GM12864 (cell line): ENCODE results near the gene AMOTL1.

Source experiments
- DNase-seq: peaks from one replicate; pipeline ENCODE4 v3.0.0-alpha.2; 2011; ENCODE audit warnings: low read depth
- H3K4me3 ChIP-seq: 2 replicates; pipeline ENCODE4 v1.5.1; 2011; ENCODE audit warnings: mild to moderate bottlenecking, low read depth, low read length, control low read depth
- CTCF ChIP-seq: IDR thresholded peaks from 2 replicates; pipeline ENCODE4 v1.5.1; 2011; ENCODE audit warnings: low read depth, mild to moderate bottlenecking, moderate library complexity, low read length, control low read depth, inconsistent platforms; ENCODE audit errors: missing control alignments

Gene AMOTL1

DNA sequence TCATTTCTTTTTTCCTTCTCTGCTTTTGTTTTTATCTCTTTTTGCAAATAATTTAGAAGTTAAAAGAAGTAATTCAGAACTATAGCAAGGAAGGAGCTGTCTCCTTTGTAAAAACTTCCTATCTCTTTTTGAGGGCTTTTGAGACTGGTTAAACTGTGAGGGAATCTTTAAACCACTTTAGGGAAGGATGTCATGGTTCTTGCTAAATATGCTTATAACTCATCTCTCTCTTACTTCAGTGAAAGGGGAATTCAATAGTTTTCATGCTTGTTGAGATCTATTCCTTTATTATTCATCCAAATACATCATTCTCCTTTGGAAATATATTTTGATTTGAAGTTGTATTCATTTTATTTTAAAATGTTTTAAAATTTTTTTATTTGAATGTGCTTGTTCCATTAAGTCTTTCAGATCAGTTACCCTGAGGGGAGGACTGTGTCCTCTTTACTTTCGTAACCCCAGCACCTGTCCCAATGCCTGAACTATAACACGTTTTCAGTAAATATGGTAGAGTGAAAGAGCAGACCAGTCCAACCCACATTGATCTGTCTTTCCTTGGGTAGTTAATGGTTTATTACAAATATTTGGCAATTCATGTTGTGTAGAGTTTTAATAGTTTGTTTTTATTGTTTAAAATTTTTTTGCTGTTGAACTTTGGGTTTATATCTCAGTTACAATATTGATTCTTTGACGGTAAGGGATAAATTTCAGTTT, 27.5 kb downstream of the AMOTL1 start:
- DNase-seq = no peak
- TF ChIP-seq CTCF = no peak
- H3K4me3 ChIP-seq = no peak overlapping the region

GRCh38 chr11:94796190-94796580, 28.0 kb downstream of the AMOTL1 start:
- DNase-seq = no peak
- H3K4me3 ChIP-seq = no peak overlapping the region

DNA sequence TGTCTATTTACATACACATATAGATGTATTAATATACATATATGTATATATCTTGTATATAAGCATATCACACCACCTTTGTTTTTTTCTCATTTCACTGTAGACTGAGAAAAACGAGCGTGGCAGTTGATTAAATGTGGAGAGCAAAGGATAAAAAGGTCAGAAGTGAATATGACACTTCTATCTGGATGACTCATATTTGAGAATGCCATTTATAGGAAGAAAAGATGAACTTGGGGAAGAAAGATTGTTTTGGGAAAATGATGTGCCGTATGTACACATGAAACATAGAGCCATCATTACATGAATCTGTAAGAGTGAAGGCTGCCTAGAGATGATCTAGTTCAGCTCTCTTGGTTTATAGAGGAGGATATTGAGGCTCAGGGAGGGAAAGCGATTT, 28.7 kb downstream of the AMOTL1 start:
- no peak for DNase-seq
- no peak for TF ChIP-seq CTCF

More at GRCh38 chr11:94796190-94796580, 28.0 kb downstream of the AMOTL1 start:
- TF ChIP-seq CTCF = no peak

DNA sequence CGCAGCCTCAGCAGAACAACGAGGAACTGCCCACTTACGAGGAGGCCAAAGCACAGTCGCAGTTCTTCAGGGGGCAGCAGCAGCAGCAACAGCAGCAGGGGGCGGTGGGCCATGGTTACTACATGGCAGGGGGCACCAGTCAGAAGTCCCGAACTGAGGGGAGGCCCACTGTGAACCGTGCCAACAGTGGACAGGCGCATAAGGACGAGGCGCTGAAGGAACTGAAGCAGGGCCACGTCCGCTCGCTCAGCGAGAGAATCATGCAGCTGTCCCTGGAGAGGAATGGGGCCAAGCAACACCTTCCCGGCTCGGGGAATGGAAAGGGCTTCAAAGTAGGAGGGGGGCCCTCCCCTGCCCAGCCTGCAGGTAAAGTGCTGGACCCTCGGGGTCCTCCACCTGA, 31.6 kb downstream of the AMOTL1 start:
- no peak for TF ChIP-seq CTCF
- no peak for DNase-seq
- no peak overlapping the region for H3K4me3 ChIP-seq

More for the DNA sequence above, 28.7 kb downstream of the AMOTL1 start:
- H3K4me3 ChIP-seq = no peak overlapping the region

DNA sequence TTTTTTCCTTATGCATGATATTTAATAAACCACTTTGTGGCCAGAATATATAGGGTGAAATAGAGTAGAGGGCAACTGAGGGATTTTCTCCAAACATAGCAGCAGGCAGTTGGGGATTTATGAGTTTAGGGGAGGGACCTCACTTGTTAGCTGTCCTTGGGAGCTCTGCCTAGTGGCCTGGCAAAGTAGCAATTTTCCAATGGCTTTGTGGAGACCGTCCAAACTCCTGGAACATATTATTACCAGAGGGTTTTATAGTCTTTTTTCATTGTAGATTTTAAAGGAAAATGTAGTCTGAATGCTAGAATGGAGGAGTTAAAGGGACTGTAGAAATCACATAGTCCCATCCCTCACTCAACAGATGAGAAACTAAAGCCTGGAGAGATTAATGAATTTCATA, 32.3 kb downstream of the AMOTL1 start:
- H3K4me3 ChIP-seq = no peak overlapping the region
- no peak for TF ChIP-seq CTCF
- no peak for DNase-seq

DNA sequence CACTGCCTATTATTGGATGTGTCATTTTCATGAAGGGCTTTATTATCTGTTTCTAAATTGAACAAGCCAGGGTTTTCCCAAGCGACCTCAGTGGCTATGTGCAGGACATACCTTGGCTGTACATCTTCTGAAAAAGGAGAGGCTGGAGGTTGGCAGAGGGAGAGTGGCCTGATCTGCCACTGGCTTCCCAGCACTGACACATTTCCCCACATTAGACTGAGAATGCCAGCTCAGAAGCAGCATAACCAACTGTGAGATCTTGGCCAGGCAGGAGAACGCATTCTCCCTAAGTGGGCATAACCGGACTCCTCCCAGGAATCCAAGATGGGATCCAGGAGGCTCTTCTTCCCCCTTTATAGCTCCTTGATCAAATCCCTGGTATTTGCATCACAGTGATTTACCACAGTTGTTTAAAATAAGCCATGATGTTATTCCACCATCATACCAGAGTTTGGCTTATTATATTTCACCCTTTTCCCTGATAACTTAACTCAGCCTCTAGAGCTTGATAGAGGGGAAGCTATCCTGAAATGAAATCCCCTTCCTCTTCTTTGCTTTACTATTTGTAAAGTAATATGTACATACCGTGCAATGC, 33.8 kb downstream of the AMOTL1 start:
- no peak for TF ChIP-seq CTCF
- no peak for DNase-seq
- H3K4me3 ChIP-seq = no peak overlapping the region

DNA sequence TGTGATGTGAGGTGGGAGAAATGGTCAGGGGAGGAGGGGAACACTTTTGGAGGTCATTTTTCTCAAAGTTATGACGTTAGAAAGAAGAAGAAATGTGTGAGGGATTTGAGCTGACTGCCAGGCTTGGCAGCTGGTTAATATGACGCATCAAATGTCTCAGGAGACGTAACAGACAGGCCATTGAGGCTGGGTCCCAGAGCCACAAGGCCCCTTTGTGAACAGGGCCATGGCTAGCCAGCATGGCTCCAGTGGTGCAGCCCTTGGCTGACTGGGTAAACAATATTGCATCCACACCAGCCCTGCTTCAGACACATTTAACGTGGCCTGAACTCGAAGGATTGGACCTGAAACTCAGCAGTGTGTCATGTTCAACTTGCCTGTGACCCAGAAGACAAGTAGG, 34.3 kb downstream of the AMOTL1 start:
- H3K4me3 ChIP-seq = no peak overlapping the region
- no peak for TF ChIP-seq CTCF
- DNase-seq = no peak
